ENCODE results near the gene PLPP2. TPM values are rescaled to one million over a fixed set of nuclear protein-coding genes. Genes with fewer than 3 reads are reported as not detected.

The PLPP2 gene
- total RNA-seq, 1 donor from 2014 or later, result 4.1 TPM

DNA sequence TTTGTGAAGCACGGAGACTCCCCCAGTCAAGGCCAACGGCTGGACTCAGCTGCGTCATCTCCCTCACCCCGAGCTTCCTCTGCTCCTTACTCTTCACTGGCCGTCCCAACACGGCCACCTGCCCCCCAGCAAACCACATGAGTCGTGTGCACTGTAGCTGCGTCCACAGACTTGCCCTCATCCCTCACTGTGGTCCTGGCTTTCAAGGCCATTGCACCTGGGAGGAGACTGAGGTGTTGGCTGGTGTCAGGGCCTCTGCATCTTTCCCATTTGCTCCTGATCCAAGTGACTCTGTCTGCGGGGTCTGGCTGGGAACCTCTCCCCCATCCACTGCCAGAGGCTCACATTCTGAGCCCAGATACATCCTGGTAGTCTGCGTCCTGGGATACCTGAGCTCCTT is 11.5 kb downstream of the PLPP2 start:
- Mint-ChIP-seq H3K27ac (ENCODE audit: unreplicated experiment) (no peak overlapping the region), H3K4me1 (ENCODE audit: low read depth) (no peaks in the 10 kb centered on the region), H3K36me3 (ENCODE audit: low read depth) (no peaks in the 10 kb centered on the region), H3K9me3 (ENCODE audit: low read depth) (no peaks in the 10 kb centered on the region), H3K27me3 (ENCODE audit: low read depth) (peaks cover 25% of the 10 kb centered on the region), H3K4me3 (ENCODE audit: unreplicated experiment) (no peak overlapping the region)
- TF ChIP-seq, protein P1, sequence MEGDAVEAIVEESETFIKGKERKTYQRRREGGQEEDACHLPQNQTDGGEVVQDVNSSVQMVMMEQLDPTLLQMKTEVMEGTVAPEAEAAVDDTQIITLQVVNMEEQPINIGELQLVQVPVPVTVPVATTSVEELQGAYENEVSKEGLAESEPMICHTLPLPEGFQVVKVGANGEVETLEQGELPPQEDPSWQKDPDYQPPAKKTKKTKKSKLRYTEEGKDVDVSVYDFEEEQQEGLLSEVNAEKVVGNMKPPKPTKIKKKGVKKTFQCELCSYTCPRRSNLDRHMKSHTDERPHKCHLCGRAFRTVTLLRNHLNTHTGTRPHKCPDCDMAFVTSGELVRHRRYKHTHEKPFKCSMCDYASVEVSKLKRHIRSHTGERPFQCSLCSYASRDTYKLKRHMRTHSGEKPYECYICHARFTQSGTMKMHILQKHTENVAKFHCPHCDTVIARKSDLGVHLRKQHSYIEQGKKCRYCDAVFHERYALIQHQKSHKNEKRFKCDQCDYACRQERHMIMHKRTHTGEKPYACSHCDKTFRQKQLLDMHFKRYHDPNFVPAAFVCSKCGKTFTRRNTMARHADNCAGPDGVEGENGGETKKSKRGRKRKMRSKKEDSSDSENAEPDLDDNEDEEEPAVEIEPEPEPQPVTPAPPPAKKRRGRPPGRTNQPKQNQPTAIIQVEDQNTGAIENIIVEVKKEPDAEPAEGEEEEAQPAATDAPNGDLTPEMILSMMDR (IDR thresholded peaks at IDR 0.05), result no peak
- DNase-seq (ENCODE audit: low spot score), result no peak

DNA sequence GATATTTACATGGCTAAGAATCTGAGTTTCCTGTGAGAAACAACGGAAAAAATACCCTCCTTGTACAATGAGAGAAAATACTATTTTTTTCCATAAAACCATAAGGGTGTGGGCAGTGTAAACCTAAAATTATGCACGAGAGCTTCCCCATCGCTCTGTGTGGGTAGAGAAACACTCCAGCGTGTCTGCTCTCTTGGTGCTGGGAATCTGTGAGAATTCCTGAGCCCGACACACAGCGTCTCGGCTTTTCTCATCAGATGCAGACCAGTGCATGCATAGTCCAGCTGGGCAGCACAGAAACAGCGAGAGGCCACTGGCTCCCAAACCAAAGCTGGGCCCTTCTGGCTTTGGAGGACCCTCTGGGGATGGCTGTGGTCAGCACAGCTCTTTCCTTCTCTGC is 12.0 kb downstream of the PLPP2 start:
- H3K36me3 Mint-ChIP-seq (ENCODE audit: low read depth), result no peaks in the 10 kb centered on the region
- no peak for DNase-seq (ENCODE audit: low spot score)
- peaks cover 25% of the 10 kb centered on the region for H3K27me3 Mint-ChIP-seq (ENCODE audit: low read depth)
- no peak overlapping the region for H3K27ac Mint-ChIP-seq (ENCODE audit: unreplicated experiment)
- H3K4me3 Mint-ChIP-seq (ENCODE audit: unreplicated experiment), result no peak overlapping the region
- H3K9me3 Mint-ChIP-seq (ENCODE audit: low read depth), result no peaks in the 10 kb centered on the region
- TF ChIP-seq, protein P1 (IDR thresholded peaks at IDR 0.05), result no peak
- no peaks in the 10 kb centered on the region for H3K4me1 Mint-ChIP-seq (ENCODE audit: low read depth)

DNA sequence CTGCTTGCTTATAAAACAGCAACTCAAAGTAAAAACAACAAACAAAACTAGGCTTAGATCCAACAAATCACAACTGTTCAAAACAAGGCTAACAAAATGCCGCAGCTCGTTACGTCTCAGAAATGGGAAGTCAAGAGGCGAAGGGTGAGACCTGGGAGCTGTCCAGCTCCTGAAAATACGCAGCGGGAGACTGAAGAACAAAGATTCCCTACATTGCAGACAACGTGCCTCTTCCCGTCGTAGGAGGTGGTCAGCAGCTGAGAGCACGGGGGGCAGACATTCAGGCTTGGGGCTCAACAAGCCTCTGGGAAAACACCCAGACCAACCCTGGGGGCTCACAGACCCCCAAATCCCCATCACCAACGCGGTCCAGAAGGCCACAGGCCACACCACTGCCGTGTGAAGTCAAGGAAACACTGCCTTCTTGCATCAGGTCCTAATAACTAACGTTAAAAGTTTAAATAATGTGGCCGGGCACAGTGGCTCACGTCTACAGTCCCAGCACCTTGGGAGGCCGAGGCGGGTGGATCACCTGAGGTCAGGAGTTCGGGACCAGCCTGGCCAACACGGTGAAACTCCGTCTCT is 13.5 kb downstream of the PLPP2 start:
- Mint-ChIP-seq H3K27me3 (ENCODE audit: low read depth) (peaks cover 39% of the 10 kb centered on the region), H3K4me1 (ENCODE audit: low read depth) (no peaks in the 10 kb centered on the region), H3K36me3 (ENCODE audit: low read depth) (no peaks in the 10 kb centered on the region), H3K4me3 (ENCODE audit: unreplicated experiment) (no peak overlapping the region), H3K27ac (ENCODE audit: unreplicated experiment) (no peak overlapping the region), H3K9me3 (ENCODE audit: low read depth) (no peaks in the 10 kb centered on the region)
- no peak for DNase-seq (ENCODE audit: low spot score)
- TF ChIP-seq, protein P1 (IDR thresholded peaks at IDR 0.05), result no peak

DNA sequence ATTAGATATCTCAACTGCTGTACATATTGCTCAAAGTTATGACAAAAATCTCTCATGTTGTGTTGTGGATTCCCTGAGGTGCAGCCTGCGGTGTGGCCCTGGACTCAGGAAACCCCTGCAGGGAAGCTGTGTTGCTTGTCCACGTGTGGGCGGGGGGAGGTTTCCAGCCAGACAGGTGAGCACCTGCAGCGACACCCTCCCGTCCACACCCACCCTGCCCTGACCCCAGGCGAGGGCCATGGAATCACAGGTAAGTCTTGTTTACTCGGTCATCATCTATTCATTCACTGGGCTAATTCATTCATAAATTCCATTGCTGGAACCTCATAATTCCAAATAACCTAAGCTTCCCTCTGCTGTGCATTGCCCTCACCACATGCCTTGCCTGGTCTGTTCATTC is 14.1 kb downstream of the PLPP2 start:
- Mint-ChIP-seq H3K9me3 (ENCODE audit: low read depth) (no peaks in the 10 kb centered on the region), H3K36me3 (ENCODE audit: low read depth) (no peaks in the 10 kb centered on the region), H3K27me3 (ENCODE audit: low read depth) (peaks cover 41% of the 10 kb centered on the region), H3K4me1 (ENCODE audit: low read depth) (no peaks in the 10 kb centered on the region), H3K4me3 (ENCODE audit: unreplicated experiment) (no peak overlapping the region), H3K27ac (ENCODE audit: unreplicated experiment) (no peak overlapping the region)
- TF ChIP-seq, protein P1 (IDR thresholded peaks at IDR 0.05), result no peak
- DNase-seq (ENCODE audit: low spot score), result no peak

DNA sequence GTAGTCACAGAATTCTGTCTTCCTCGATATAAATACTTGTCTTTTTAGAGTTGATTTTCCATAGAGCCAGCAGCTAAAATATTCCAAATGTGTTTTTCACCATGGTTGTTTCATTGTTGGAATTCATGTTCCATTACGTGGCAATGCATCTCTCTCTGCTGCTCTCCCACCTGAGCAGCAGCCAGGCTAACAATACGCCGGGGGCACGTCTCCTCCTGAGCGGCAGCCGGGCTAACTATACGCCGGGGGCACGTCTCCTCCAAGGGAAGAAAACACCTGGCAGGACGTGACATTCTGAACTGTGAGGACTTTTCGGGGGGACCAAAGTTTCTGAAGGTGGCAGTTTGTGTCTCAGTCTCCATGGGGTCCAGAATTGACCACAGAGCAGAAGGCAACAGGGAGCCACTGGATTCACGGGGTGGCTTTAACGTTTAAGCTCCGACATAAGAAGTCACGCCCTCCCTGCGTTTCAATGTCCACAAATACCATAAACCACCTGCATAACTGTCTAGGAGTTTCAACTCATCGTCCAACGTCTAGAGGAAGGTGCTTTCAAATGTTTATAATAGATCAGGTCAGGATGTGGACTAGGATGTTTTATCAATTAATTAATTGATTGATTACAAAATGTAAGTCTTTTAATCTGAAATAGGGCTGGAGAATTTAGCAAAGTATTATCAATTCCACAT is 15.1 kb downstream of the PLPP2 start:
- H3K27me3 Mint-ChIP-seq (ENCODE audit: low read depth), result peaks cover 48% of the 10 kb centered on the region
- H3K27ac Mint-ChIP-seq (ENCODE audit: unreplicated experiment), result no peak overlapping the region
- no peaks in the 10 kb centered on the region for H3K9me3 Mint-ChIP-seq (ENCODE audit: low read depth)
- no peak overlapping the region for H3K4me3 Mint-ChIP-seq (ENCODE audit: unreplicated experiment)
- no peak for DNase-seq (ENCODE audit: low spot score)
- no peaks in the 10 kb centered on the region for H3K36me3 Mint-ChIP-seq (ENCODE audit: low read depth)
- H3K4me1 Mint-ChIP-seq (ENCODE audit: low read depth), result no peaks in the 10 kb centered on the region
- TF ChIP-seq, protein P1 (IDR thresholded peaks at IDR 0.05), result no peak

Data from chondrocyte (in vitro differentiated cells).